GM13977 (cell line): ENCODE measurements around the gene HIGD2A.

Source experiments
- DNase-seq: peaks from one replicate; pipeline ENCODE4 v3.0.0; 2012; ENCODE audit warnings: low spot score
- CTCF ChIP-seq: IDR thresholded peaks from 2 replicates; pipeline ENCODE4 v1.5.1; 2012; ENCODE audit warnings: mild to moderate bottlenecking, control low read depth; ENCODE audit not compliant: insufficient read depth; ENCODE audit errors: extremely low read depth, missing control alignments
- in situ Hi-C: fragments of 300-500 bp; cut with MboI; formaldehyde crosslinking; loops from one replicate; pipeline ENCODE4 v1.12.0; 2022; ENCODE audit warnings: low sequenced_read_pairs, low pct_unique_long_range_greater_than_20kb, mixed read lengths, inconsistent platforms; ENCODE audit not compliant: unreplicated experiment

Gene HIGD2A

DNA sequence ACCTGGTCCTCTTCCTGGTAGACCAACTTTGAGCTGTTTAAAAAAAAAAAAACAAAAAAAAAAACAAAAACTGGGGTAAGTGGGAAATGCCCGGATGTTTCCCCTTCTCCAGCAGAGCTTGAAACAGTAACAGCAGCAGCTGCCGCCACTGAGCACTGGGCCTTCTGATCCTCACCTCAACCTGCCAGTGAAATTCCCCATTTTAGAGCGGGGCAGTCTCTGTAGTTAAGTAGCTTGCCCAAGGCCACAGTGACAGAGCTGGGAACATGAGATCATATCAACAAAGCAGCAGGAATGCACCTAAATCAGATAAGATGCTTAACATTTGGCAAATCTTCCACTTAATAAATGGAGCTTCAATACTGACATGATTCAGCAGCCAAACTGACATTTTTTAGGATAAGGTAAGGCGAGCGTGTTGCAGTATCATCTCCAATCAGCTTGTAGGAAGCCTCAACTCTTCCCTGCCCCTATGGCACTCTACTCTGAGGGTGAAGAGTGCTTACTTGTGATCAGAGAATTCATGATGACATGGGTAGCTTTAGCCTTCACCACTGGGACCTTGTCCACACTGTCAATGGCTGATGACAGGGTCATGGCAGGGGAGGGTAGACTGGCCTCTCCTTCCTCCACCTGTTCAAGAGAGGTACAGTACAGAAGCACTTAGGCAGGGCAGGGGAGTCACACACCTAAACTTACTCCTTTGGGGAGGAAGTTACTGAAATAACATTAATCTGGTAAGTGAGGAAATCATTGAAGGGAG lies 36.3 kb upstream of the HIGD2A start:
- in situ Hi-C loops: no loop called here
- TF ChIP-seq CTCF: no peak

GRCh38 chr5:176353533-176353932 lies 35.0 kb upstream of the HIGD2A start:
- no peak for TF ChIP-seq CTCF
- in situ Hi-C loops: no loop called here
- DNase-seq: no peak

More for the DNA sequence above, 36.3 kb upstream of the HIGD2A start:
- DNase-seq: no peak

DNA sequence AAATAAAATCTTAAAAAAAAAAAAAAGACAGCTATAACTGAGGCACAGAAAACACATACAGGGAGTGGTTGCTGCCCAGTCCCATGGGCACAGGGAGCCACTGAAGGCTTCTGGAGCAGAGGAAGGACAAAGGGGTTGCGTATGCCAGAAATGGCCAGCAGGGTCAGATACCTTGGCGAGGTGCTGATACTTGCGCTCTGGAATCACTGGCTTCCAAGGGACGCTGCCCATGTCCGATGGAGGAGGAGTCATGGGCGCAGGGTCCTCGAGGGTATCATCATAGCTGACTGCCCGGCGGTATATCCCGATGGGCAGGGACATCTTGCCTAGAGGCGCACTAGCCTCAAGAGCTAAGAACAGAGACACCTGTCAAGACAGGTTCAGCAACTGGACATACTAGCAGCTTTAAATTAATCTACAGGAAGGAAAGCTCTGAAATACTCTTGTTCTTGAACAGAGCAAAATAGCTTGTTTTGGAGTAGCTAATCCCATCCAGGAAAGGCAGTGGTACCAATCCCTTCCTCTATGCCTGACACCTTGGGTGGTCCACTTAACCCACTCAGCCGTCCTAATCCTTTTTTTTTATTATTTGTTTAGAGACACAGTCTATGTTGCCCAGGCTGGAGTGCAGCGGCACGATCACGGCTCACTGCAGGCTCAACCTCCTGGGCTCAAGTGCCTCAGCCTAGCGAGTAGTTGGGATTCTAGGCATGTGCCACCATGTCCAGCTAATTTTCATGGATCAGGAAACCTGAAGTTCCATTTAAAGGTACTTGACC lies 33.0 kb upstream of the HIGD2A start:
- no peak for DNase-seq
- TF ChIP-seq CTCF: no peak
- in situ Hi-C loops: no loop called here

DNA sequence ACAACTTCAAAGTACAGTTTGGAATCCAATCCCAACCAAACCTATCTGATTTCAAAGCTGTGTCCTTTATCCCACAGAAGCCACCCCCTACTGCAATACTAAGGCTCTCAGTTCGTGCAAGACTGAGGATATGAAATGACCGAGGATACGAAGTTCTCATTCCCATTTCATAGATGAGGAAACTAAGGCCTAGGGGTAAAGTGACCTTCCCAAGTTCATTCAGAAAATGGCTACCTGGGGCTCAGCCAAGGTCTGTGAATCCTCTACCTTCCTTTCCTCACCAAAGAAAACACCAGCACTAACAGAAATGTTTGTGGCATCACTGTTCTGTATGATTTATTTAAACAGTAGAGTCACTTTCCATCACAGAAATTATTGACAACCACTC lies 32.4 kb upstream of the HIGD2A start:
- no peak for TF ChIP-seq CTCF
- in situ Hi-C loops: no loop called here
- DNase-seq: no peak

GRCh38 chr5:176359658-176360057 lies 28.9 kb upstream of the HIGD2A start:
- no peak for DNase-seq
- in situ Hi-C loops: no loop called here
- no peak for TF ChIP-seq CTCF

GRCh38 chr5:176360894-176361436 lies 27.6 kb upstream of the HIGD2A start:
- DNase-seq: no peak
- in situ Hi-C loops: no loop called here
- no peak for TF ChIP-seq CTCF
